Liver (tissue), 3 donors: ENCODE measurements around the gene USP31.

Experiments
- ATF3 ChIP-seq: IDR thresholded peaks from 2 replicates; pipeline ENCODE4 v1.6.1; 2016; ENCODE audit warnings: antibody characterized with exemption
- CTCF ChIP-seq: fragments of 150-350 bp; IDR thresholded peaks from 2 replicates; pipeline ENCODE4 v1.5.1; 2017; ENCODE audit warnings: improper control_type of control experiment, low read depth, low read length; ENCODE audit not compliant: missing input control
- MAX ChIP-seq: IDR thresholded peaks from 2 replicates; pipeline ENCODE4 v1.6.1; 2016; ENCODE audit warnings: antibody characterized with exemption
- RAD21 ChIP-seq, 2 donors: IDR thresholded peaks; 2 replicates each; pipeline ENCODE4 v1.6.1; 2016; ENCODE audit warnings: antibody characterized with exemption in 2 of 2, mild to moderate bottlenecking in 2 of 2
- SP1 ChIP-seq: IDR thresholded peaks from 2 replicates; pipeline ENCODE4 v1.6.1; 2018; ENCODE audit warnings: antibody characterized with exemption, mild to moderate bottlenecking
- TAF1 ChIP-seq: conservative IDR thresholded peaks from 2 replicates; pipeline ENCODE4 v1.6.1; 2016; ENCODE audit warnings: antibody characterized with exemption, mild to moderate bottlenecking
- YY1 ChIP-seq: IDR thresholded peaks from 2 replicates; pipeline ENCODE4 v1.6.1; 2016; ENCODE audit warnings: antibody characterized with exemption, mild to moderate bottlenecking
- donor health status: healthy.
- donor health status: healthy.

- TF ChIP-seq CTCF (no peak), TAF1 (no peak), MAX (no peak), ATF3 (no peak), YY1 (no peak), SP1 (no peak), RAD21 (IDR thresholded peaks at IDR 0.05) (no peak)
Observed at GRCh38 chr16:23066676-23067075, 82.6 kb downstream of the USP31 start.
